ENCODE results near the gene MRS2. TPM values are rescaled to one million over a fixed set of nuclear protein-coding genes. Genes with fewer than 3 reads are reported as not detected.
"Not testable (repeated sequence)": the region's sequence is repeated elsewhere in the genome, so short reads cannot be mapped to it uniquely, and the experiment has no call there.

MRS2 gene
- total and polyA plus RNA-seq, 2 experiments from 2014 or later: 34.9 to 45.9 TPM

GRCh38 chr6:24405262-24405661 lies 2.5 kb downstream of the MRS2 start:
- H3K36me3 ChIP-seq: peaks cover 39% of the 10 kb centered on the region
- H3K27me3 ChIP-seq: no peaks in the 10 kb centered on the region
- H3K4me3 ChIP-seq: no peak overlapping the region
- H3K9me3 ChIP-seq (ENCODE audit: low read depth): no peaks in the 10 kb centered on the region
- TF ChIP-seq, protein P1, sequence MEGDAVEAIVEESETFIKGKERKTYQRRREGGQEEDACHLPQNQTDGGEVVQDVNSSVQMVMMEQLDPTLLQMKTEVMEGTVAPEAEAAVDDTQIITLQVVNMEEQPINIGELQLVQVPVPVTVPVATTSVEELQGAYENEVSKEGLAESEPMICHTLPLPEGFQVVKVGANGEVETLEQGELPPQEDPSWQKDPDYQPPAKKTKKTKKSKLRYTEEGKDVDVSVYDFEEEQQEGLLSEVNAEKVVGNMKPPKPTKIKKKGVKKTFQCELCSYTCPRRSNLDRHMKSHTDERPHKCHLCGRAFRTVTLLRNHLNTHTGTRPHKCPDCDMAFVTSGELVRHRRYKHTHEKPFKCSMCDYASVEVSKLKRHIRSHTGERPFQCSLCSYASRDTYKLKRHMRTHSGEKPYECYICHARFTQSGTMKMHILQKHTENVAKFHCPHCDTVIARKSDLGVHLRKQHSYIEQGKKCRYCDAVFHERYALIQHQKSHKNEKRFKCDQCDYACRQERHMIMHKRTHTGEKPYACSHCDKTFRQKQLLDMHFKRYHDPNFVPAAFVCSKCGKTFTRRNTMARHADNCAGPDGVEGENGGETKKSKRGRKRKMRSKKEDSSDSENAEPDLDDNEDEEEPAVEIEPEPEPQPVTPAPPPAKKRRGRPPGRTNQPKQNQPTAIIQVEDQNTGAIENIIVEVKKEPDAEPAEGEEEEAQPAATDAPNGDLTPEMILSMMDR (IDR thresholded peaks at IDR 0.05; ENCODE audit: low read depth, low read length): no peak
- H3K4me1 ChIP-seq (ENCODE audit: low read depth): peaks cover 20% of the 10 kb centered on the region
- H3K27ac ChIP-seq: no peak overlapping the region
- no peak for DNase-seq (ENCODE audit: low read depth in 1 of 2, low spot score in 1 of 2)

GRCh38 chr6:24408719-24409410 lies 6.1 kb downstream of the MRS2 start:
- Histone ChIP-seq H3K27me3 (no peaks in the 10 kb centered on the region), H3K27ac (no peak overlapping the region), H3K4me3 (no peak overlapping the region), H3K4me1 (ENCODE audit: low read depth) (peaks cover 11% of the 10 kb centered on the region), H3K9me3 (ENCODE audit: low read depth) (no peaks in the 10 kb centered on the region), H3K36me3 (peaks cover 69% of the 10 kb centered on the region)
- TF ChIP-seq, protein P1 (IDR thresholded peaks at IDR 0.05; ENCODE audit: low read depth, low read length): no peak
- no peak for DNase-seq (ENCODE audit: low read depth in 1 of 2, low spot score in 1 of 2)

DNA sequence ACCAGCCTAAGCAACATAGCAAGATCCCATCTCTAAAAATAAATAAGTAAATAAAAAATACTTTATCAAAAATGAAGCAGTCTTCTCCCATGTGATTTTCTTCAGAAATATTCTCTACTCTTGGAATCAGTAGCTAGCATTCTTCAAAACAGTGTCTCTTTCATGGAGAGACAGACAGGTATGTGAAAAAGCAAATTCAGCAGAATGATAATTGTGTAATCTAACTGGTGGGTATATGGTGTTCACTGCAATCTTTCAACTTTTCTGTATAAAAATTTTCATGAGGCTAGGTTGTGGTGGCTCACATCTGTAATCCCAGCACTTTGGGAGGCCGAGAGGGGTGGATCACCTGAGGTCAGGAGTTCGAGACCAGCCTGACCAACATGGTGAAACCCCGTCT lies 7.9 kb downstream of the MRS2 start:
- Histone ChIP-seq H3K36me3 (peaks cover 70% of the 10 kb centered on the region), H3K27ac (no peak overlapping the region), H3K4me1 (ENCODE audit: low read depth) (no peaks in the 10 kb centered on the region), H3K27me3 (no peaks in the 10 kb centered on the region), H3K4me3 (no peak overlapping the region), H3K9me3 (ENCODE audit: low read depth) (no peaks in the 10 kb centered on the region)
- no peak for DNase-seq (ENCODE audit: low read depth in 1 of 2, low spot score in 1 of 2)
- TF ChIP-seq, protein P1 (IDR thresholded peaks at IDR 0.05; ENCODE audit: low read depth, low read length): no peak

DNA sequence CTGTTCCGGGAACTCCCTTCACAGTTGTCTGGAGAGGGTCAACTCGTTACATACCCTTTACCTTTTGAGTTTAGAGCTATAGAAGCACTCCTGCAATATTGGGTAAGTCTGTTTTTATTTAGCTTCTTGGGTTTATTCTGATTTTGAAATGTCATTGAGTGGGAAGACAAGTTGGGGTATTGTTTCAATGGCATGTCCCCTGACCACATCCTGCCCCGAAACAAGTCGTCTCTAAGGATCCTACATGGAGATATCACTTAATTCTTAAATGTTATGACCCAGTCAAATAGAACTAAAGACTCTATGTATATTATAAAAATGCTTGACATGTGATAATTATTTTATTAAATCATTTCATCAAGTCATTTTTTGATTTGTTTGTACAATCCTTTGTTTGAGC lies 9.6 kb downstream of the MRS2 start:
- H3K36me3 ChIP-seq: peaks cover 85% of the 10 kb centered on the region
- no peaks in the 10 kb centered on the region for H3K4me1 ChIP-seq (ENCODE audit: low read depth)
- TF ChIP-seq, protein P1 (IDR thresholded peaks at IDR 0.05; ENCODE audit: low read depth, low read length): no peak

DNA sequence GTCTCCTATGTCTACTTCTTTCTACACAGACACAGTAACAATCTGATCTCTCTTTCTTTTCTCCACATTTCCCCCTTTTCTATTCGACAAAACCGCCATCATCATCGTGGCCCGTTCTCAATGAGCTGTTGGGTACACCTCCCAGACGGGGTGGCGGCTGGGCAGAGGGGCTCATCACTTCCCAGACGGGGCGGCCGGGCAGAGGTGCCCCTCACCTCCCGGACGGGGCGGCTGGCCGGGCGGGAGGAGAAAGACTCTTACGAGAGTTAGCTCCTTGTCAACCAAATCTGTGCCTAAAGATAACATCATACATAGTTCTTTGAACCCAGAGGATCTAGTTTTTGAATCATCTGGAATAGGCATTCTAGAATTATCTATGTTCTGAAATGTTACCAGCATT lies 11.8 kb downstream of the MRS2 start:
- not testable (repeated sequence) for H3K4me3 ChIP-seq; H3K27ac ChIP-seq; DNase-seq (ENCODE audit: low read depth in 1 of 2, low spot score in 1 of 2); H3K9me3 ChIP-seq (ENCODE audit: low read depth); H3K27me3 ChIP-seq; H3K4me1 ChIP-seq (ENCODE audit: low read depth)
- peaks cover 80% of the 10 kb centered on the region for H3K36me3 ChIP-seq

More for the DNA sequence above, 9.6 kb downstream of the MRS2 start:
- no peaks in the 10 kb centered on the region for H3K9me3 ChIP-seq (ENCODE audit: low read depth)
- no peak for DNase-seq (ENCODE audit: low read depth in 1 of 2, low spot score in 1 of 2)
- H3K27me3 ChIP-seq: no peaks in the 10 kb centered on the region
- H3K4me3 ChIP-seq: no peak overlapping the region
- no peak overlapping the region for H3K27ac ChIP-seq

DNA sequence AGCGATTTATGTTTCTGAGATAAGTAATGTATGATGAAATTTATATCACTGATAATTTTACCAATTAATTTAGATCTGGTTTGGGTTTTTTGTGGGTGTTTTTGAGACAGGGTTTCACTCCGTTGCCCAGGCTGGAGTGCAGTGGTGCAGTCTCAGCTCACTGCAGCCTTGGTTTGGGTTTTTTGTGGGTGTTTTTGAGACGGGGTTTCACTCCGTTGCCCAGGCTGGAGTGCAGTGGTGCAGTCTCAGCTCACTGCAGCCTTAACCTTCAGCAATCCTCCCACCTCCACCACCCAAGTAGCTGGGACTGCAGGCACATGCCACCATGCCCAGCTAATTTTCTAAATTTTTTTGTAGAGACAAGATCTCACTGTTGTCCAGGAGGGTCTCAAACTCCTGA lies 13.0 kb downstream of the MRS2 start:
- peaks cover 80% of the 10 kb centered on the region for H3K36me3 ChIP-seq

More for the DNA sequence above, 13.0 kb downstream of the MRS2 start:
- DNase-seq (ENCODE audit: low read depth in 1 of 2, low spot score in 1 of 2): no peak
- H3K9me3 ChIP-seq (ENCODE audit: low read depth): no peaks in the 10 kb centered on the region
- TF ChIP-seq, protein P1 (IDR thresholded peaks at IDR 0.05; ENCODE audit: low read depth, low read length): no peak
- H3K27me3 ChIP-seq: no peaks in the 10 kb centered on the region
- H3K4me3 ChIP-seq: no peak overlapping the region
- H3K27ac ChIP-seq: no peak overlapping the region
- H3K4me1 ChIP-seq (ENCODE audit: low read depth): no peaks in the 10 kb centered on the region
